HepG2 (cell line): ENCODE results near the gene RXFP1. TPM values are rescaled to one million over a fixed set of nuclear protein-coding genes. Genes with fewer than 3 reads are reported as not detected.

Source experiments
- CHD2 ChIP-seq: IDR thresholded peaks from 2 replicates; pipeline ENCODE4 v1.6.1; 2011; ENCODE audit warnings: low read depth, low read length, improper control_type of control experiment
- HCFC1 ChIP-seq: fragments of 150-350 bp; IDR thresholded peaks from 2 replicates; pipeline ENCODE4 v1.6.1; 2014; ENCODE audit warnings: low read depth, low read length
- IRF1 ChIP-seq: sonication (generic); formaldehyde crosslinking; IDR thresholded peaks from 2 replicates; pipeline ENCODE4 v1.4.0; 2020; ENCODE audit warnings: low read depth, mild to moderate bottlenecking, missing genetic modification reagents
- MIER3 ChIP-seq: IDR thresholded peaks from 2 replicates; pipeline ENCODE4 v1.6.1; 2016; ENCODE audit warnings: missing compliant biosample characterization, borderline replicate concordance
- MTF1 ChIP-seq: sonication (generic); formaldehyde crosslinking; IDR thresholded peaks from 2 replicates; pipeline ENCODE4 v1.5.0; 2020; ENCODE audit warnings: missing genetic modification reagents
- NR2F1 ChIP-seq, 2 experiments: fragments of 450-650 bp in 1 of 2; formaldehyde crosslinking in 1 of 2; IDR thresholded peaks; 2 replicates each; pipeline versions ENCODE4 v1.5.0 to v1.6.1; 2016 to 2020; ENCODE audit warnings: mild to moderate bottlenecking in 1 of 2, missing compliant biosample characterization in 1 of 2, missing genetic modification reagents in 1 of 2, moderate library complexity in 1 of 2
- POLR2AphosphoS5 ChIP-seq: IDR thresholded peaks from 2 replicates; pipeline ENCODE4 v1.6.1; 2012; ENCODE audit warnings: low read depth, low read length
- PRMT3 ChIP-seq: sonication (generic); formaldehyde crosslinking; IDR thresholded peaks from 2 replicates; pipeline ENCODE4 v1.8.1; 2022; ENCODE audit warnings: low read depth, mild to moderate bottlenecking, moderate library complexity, missing genetic modification reagents, borderline replicate concordance
- RAD21 ChIP-seq: fragments of 450-650 bp; formaldehyde crosslinking; IDR thresholded peaks from 2 replicates; pipeline ENCODE4 v1.5.0; 2020; ENCODE audit warnings: mild to moderate bottlenecking
- REPIN1 ChIP-seq: sonication (generic); formaldehyde crosslinking; IDR thresholded peaks from 2 replicates; pipeline ENCODE4 v1.8.0; 2022; ENCODE audit warnings: missing genetic modification reagents, low read depth, mild to moderate bottlenecking, borderline replicate concordance
- SALL2 ChIP-seq: sonication (generic); formaldehyde crosslinking; IDR thresholded peaks from 2 replicates; pipeline ENCODE4 v1.8.1; 2023; ENCODE audit warnings: mild to moderate bottlenecking, missing genetic modification reagents, inconsistent platforms
- TBX2 ChIP-seq: sonication (generic); formaldehyde crosslinking; IDR thresholded peaks from 2 replicates; pipeline ENCODE4 v1.5.0; 2020; ENCODE audit warnings: missing genetic modification reagents, mild to moderate bottlenecking, borderline replicate concordance
- TGIF2 ChIP-seq: IDR thresholded peaks from 2 replicates; pipeline ENCODE4 v1.6.1; 2016; ENCODE audit warnings: control low read depth, missing compliant biosample characterization
- THAP9 ChIP-seq: sonication (generic); formaldehyde crosslinking; IDR thresholded peaks from 2 replicates; pipeline ENCODE4; 2020; ENCODE audit warnings: missing genetic modification reagents, mild to moderate bottlenecking, borderline replicate concordance
- TOPORS ChIP-seq: sonication (generic); formaldehyde crosslinking; IDR thresholded peaks from 2 replicates; pipeline ENCODE4 v1.8.0; 2023; ENCODE audit warnings: mild to moderate bottlenecking, missing genetic modification reagents
- UBTF ChIP-seq: sonication (generic); formaldehyde crosslinking; IDR thresholded peaks from 2 replicates; pipeline ENCODE4 v1.4.0; 2020; ENCODE audit warnings: mild to moderate bottlenecking, missing genetic modification reagents
- XRCC5 ChIP-seq: fragments of 200-400 bp; formaldehyde crosslinking; optimal IDR thresholded peaks from 2 replicates; pipeline ENCODE3; 2017; ENCODE audit warnings: mild to moderate bottlenecking, low read length
- ZMYM2 ChIP-seq: sonication (generic); formaldehyde crosslinking; IDR thresholded peaks from 2 replicates; pipeline ENCODE4 v1.8.0; 2022; ENCODE audit warnings: mild to moderate bottlenecking, missing genetic modification reagents
- ZNF232 ChIP-seq: sonication (generic); formaldehyde crosslinking; IDR thresholded peaks from 2 replicates; pipeline ENCODE4 v1.4.0; 2020; ENCODE audit warnings: missing genetic modification reagents, borderline replicate concordance
- ZNF510 ChIP-seq: sonication (generic); formaldehyde crosslinking; IDR thresholded peaks from 2 replicates; pipeline ENCODE4 v1.4.0; 2020; ENCODE audit warnings: low read depth, mild to moderate bottlenecking, missing genetic modification reagents
- ZNF546 ChIP-seq: sonication (generic); formaldehyde crosslinking; conservative IDR thresholded peaks from 2 replicates; pipeline ENCODE4 v1.8.1; 2023; ENCODE audit warnings: mild to moderate bottlenecking, missing genetic modification reagents
- ZNF570 ChIP-seq: sonication (generic); formaldehyde crosslinking; IDR thresholded peaks from 2 replicates; pipeline ENCODE4 v1.4.0; 2020; ENCODE audit warnings: mild to moderate bottlenecking, missing genetic modification reagents, borderline replicate concordance
- ZNF773 ChIP-seq: sonication (generic); formaldehyde crosslinking; IDR thresholded peaks from 2 replicates; pipeline ENCODE4 v1.4.0; 2020; ENCODE audit warnings: missing genetic modification reagents, borderline replicate concordance
- ZNF782 ChIP-seq: sonication (generic); formaldehyde crosslinking; IDR thresholded peaks from 2 replicates; pipeline ENCODE4 v1.4.0; 2020; ENCODE audit warnings: missing genetic modification reagents, mild to moderate bottlenecking, borderline replicate concordance
- polyA plus RNA-seq, 8 experiments: library from polyadenylated mRNA; depleted of rRNA in 3 of 8; stranded (reverse) in 7 of 8; unstranded in 1 of 8; fragments of >200 nt; fragmentation: Illumina TruSeq in 4 of 8; extraction: Trizol in 4 of 8; gene quantifications; 2 replicates each; pipeline versions ENCODE4 v1.2.1 to v1.2.3, GENCODE V29; 2011 to 2016; ENCODE audit warnings: low read depth in 4 of 8, missing spikeins in 1 of 8, mixed read lengths in 1 of 8; ENCODE audit not compliant: insufficient read depth in 1 of 8
- total RNA-seq, 5 experiments: library from RNA; depleted of rRNA; stranded (reverse); fragments of >200 nt; fragmentation: Illumina TruSeq; extraction: Trizol; gene quantifications; 2 replicates each; pipeline ENCODE4 v1.2.3, GENCODE V29; 2016; ENCODE audit warnings: low read depth in 1 of 5

The RXFP1 gene
- total and polyA plus RNA-seq, 2 of the 13 experiments (the other 11 are each of a cell fraction or from before 2014, with no cell fraction given), result not detected

GRCh38 chr4:158671915-158672806 lies 150.5 kb downstream of the RXFP1 start, which contains the start of gene ETFDH (continued):
- TF ChIP-seq ZNF773 (CRISPR knock-in tag) (0 out of 2 replicates have a peak, but pooled peaks have one; percentile 14), PRMT3 (CRISPR knock-in tag) (no peak), RAD21 (CRISPR knock-in tag) (peak; percentile 66), HCFC1 (peak; percentile 91), TGIF2 (CRISPR knock-in tag) (no peak; the same call in none of the 2 replicates), CHD2 (peak; percentile 82), TBX2 (peak; percentile 83; the same call in 1 of the 2 replicates), ZNF510 (CRISPR knock-in tag) (no peak), NR2F1 (CRISPR knock-in tag; IDR thresholded peaks at IDR 0.05) (peak; percentile 47 to 53; a peak in 3 of 4 replicates), SALL2 (CRISPR knock-in tag) (peak; percentile 79), ZNF782 (no peak; the same call in 1 of the 2 replicates), ZNF546 (CRISPR knock-in tag) (no peak), ZNF232 (CRISPR knock-in tag) (no peak; the same call in 1 of the 2 replicates), MIER3 (CRISPR knock-in tag) (peak; percentile 74; the same call in 1 of the 2 replicates), XRCC5 (peak; percentile 98), REPIN1 (CRISPR knock-in tag) (peak; percentile 93), MTF1 (CRISPR knock-in tag) (no peak), POLR2AphosphoS5 (no peak), TOPORS (CRISPR knock-in tag) (peak; percentile 92), THAP9 (CRISPR knock-in tag) (peak; percentile 94), ZNF570 (CRISPR knock-in tag) (no peak), IRF1 (no peak), UBTF (CRISPR knock-in tag) (peak; percentile 92), ZMYM2 (CRISPR knock-in tag) (no peak)
